Measurements from ENCODE around the gene PLPP4.

PLPP4 gene

DNA sequence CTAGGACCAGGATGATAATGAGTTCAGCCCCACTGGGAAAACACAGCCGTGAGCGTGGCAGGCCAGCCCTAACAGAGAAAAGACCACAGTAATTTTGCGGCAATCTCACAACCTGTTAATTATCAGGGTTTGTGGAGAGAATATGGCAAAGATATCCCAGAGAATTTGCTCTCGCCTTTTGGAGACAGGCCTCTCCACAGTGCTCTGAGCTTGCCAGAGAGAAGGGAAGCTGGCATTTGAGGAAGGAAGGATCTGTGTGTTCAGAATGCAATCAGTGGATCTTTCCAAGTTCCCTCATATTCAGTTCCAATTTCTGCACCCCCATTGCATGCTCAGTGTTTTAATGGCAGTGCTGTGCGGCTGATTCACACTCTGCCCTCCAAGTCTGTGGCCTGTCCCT lies 60.2 kb downstream of the PLPP4 start:
- no peak for DNase-seq (ENCODE audit: low read depth in 2 of 2)

GRCh38 chr10:120517881-120518484 lies 61.0 kb downstream of the PLPP4 start:
- no peak for DNase-seq (ENCODE audit: low read depth in 2 of 2)

DNA sequence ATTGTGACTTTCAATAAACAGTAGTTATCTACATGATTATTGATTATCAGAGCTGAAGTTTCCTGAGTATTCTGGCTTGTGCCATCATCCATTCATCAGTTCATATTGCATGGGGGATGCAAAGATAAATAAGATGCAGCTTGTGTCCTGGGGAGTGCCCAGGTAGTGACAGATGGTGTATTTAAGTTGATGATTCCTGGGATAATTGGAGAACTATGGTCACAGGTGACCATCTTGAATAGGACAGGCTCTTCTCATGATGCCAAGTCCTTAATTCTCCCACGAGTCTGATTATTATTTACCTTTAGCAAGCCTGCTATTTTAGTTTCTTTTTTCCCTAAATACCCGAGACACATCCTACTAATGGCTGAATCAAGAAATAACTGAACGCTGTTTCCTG lies 64.9 kb downstream of the PLPP4 start:
- DNase-seq (ENCODE audit: low read depth in 2 of 2) = no peak

DNA sequence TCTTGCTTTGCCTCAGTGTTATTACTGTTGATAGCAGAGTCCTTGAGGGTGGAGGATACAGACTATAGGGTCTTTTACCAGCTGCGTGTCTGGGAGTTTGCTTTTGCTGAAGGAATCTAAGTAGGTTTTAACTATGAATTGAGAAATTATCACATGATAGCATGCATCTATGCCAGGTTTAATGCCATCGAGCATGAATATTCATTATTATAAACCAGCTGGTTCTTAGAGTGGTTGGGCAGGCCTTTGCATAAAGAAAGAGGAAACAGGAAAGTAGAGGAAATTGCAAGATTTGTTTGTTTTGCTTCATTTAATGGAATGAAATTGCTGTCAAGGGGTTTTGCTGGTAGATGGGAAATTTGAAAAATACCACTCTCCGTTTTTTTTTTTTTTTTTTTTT lies 70.7 kb downstream of the PLPP4 start:
- DNase-seq (ENCODE audit: low read depth in 2 of 2) = no peak

DNA sequence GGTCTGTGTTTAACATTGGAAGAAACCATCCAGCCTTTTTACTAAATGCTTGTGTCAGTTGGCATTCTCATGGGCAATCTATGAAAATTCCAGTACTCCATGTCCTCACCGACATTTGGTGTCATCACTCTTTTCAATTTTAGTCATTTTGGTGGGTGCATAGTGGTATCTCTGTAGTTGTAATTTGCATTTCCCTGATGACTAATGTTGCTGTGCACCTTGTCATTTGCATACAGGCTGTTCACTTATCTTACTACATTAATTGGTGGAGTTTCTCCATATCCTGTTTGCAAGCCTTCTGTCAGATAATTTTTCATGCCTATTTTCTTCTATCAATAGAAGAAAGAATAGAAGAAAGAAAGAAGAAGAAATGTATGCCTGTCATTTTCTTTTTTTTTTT lies 73.7 kb downstream of the PLPP4 start:
- DNase-seq (ENCODE audit: low read depth in 2 of 2) = no peak

DNA sequence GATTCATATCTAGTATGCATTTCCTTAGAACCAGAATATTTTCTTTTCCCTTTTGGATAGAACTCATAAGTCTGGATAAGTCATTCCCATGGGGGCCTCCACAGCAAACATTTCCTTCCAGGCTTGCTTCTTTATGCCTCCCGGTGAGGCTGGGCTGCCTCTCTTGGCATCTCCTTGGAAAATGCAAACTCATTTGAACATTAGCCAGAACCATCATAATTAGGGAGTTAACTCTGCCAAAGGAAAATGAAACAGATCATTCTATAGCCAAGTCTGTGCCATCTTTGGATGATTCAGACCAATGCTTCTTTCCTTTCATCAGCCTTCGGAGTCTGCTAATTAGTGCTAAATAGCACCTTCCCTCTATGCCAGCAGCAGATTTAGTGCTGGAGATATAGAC lies 81.1 kb downstream of the PLPP4 start:
- no peak for DNase-seq (ENCODE audit: low read depth in 2 of 2)

GRCh38 chr10:120539076-120539475 lies 82.0 kb downstream of the PLPP4 start:
- DNase-seq (ENCODE audit: low read depth in 2 of 2) = no peak

- no peak for DNase-seq (ENCODE audit: low read depth in 2 of 2)
Observed at GRCh38 chr10:120540486-120540885, 83.5 kb downstream of the PLPP4 start.

- DNase-seq (ENCODE audit: low read depth in 2 of 2) = no peak
Observed at GRCh38 chr10:120541984-120542383, 85.0 kb downstream of the PLPP4 start.

- no peak for DNase-seq (ENCODE audit: low read depth in 2 of 2)
Observed at GRCh38 chr10:120542591-120542990, 85.6 kb downstream of the PLPP4 start.

DNA sequence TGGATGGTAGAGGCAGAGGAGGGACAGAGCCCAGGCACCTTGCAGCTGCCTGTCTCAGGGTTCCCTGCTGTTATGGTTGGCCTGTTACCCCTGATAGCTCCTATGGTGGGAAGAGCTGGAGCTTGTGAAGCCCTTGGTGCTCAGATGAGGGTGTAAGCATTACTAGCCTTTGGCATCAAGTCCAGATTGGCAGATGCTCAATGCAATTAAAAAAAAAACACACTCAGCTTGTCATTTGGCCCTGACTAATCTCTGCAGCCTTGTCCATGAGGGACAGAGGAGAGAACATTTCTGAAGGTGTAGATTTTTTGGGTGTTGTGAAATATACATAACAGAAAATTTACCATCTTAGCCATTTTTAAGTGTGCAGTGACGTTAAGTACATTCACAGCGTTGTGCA lies 86.3 kb downstream of the PLPP4 start:
- DNase-seq (ENCODE audit: low read depth in 2 of 2) = no peak

DNA sequence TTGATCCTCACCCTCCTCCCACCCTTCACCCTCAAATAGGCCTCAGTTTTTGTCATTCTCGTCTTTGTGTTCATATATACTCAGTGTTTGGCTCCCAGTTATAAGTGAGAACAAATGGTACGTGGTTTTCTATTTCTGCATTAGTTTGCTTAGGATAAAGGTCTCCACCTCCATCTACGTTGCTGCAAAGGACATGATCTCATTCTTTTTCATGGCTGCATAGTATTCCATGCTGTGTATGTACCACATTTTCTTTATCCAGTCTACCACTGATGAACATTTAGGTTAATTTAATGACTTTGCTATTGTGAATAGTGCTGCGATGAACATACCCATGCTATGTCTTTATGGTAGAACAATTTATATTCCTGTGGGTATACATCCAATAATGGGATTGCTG lies 91.2 kb downstream of the PLPP4 start:
- no peak for DNase-seq (ENCODE audit: low read depth in 2 of 2)

- no peak for DNase-seq (ENCODE audit: low read depth in 2 of 2)
Observed at GRCh38 chr10:120552262-120552661, 95.2 kb downstream of the PLPP4 start.

DNA sequence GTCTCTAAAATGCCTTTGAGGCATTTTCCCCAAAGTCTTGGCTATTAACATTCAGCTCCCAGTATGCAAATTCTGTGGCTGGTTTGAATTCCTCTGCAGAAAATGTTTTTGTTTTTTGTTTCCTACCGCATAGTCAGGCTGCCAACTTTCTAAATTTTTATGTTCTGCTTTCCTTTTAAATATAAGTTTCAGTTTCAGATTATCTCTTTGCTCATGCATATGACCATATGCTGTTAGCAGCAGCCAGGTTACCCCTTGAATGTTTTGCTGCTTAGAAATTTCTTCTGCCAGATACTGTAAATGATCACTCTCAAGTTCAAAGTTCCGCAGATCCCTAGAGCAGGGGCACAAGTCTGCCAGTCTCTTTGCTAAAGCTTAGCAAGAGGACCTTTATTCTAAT lies 96.9 kb downstream of the PLPP4 start:
- DNase-seq (ENCODE audit: low read depth in 2 of 2) = no peak

- DNase-seq (ENCODE audit: low read depth in 2 of 2) = no peak
Observed at GRCh38 chr10:120555436-120555835, 98.4 kb downstream of the PLPP4 start.

- DNase-seq (ENCODE audit: low read depth in 2 of 2) = no peak
Observed at GRCh38 chr10:120555842-120556532, 99.0 kb downstream of the PLPP4 start.

- DNase-seq (ENCODE audit: low read depth in 2 of 2) = no peak
Observed at GRCh38 chr10:120557311-120557710, 100.3 kb downstream of the PLPP4 start.

- DNase-seq (ENCODE audit: low read depth in 2 of 2) = no peak
Observed at GRCh38 chr10:120559800-120560199, 102.8 kb downstream of the PLPP4 start.

GRCh38 chr10:120562956-120563355 lies 105.9 kb downstream of the PLPP4 start:
- DNase-seq (ENCODE audit: low read depth in 2 of 2) = no peak

- DNase-seq (ENCODE audit: low read depth in 2 of 2) = no peak
Observed at GRCh38 chr10:120570418-120570817, 113.4 kb downstream of the PLPP4 start.

DNA sequence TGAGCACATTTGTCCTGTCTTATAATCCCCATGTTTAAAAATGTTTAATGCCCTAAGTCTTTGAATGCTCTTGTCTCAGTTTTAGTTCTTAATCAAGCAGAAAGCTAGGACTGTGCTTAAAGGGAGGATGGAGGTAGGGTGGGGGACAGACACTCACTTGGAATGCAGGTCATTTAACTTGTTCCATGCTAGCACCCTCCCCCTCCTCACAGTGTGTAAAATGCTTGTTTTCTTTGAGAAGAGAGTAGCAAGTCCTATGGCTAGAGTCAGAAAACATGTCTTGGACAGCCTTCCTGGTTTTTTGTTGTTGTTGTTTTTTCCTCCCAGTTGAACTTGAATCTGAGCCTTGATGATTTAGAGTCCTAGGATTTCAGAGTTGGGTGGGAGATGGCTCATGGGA lies 114.2 kb downstream of the PLPP4 start:
- DNase-seq (ENCODE audit: low read depth in 2 of 2) = no peak

DNA sequence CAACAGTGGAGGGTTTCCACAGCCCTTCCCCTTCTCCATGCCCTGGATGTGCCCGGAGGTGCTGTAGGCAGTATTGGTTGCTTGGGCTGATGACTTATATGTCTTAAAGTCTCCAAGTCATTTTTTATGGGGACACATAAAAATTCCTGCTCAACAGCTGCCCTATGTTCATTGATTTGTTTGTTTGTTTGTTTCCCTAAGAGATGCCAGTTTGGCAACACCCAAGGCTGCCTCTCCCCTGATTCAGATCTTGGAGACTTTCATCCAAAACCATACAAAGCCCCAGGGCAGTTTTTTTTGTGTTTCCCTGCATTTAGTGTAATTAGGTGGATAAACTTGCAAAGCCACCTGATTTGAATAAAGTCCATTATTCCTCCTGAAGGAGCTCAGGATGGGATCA lies 115.3 kb downstream of the PLPP4 start:
- DNase-seq (ENCODE audit: low read depth in 2 of 2) = no peak

GRCh38 chr10:120573355-120573754 lies 116.3 kb downstream of the PLPP4 start:
- DNase-seq (ENCODE audit: low read depth in 2 of 2) = no peak

- no peak for DNase-seq (ENCODE audit: low read depth in 2 of 2)
Observed at GRCh38 chr10:120574981-120575380, 118.0 kb downstream of the PLPP4 start.
